NCI-H2196 (cell line): ENCODE results near the gene DPP10.
"Not testable (repeated sequence)": the region's sequence is repeated elsewhere in the genome, so short reads cannot be mapped to it uniquely, and the experiment has no call there.

Experiments
- DNase-seq: peaks from one replicate; lab custom pipeline; 2025; ENCODE audit not compliant: unreplicated experiment; lab: John Stamatoyannopoulos, UW

Gene DPP10

GRCh38 chr2:114507744-114508143 is 65.3 kb downstream of the DPP10 start:
- no peak for DNase-seq

GRCh38 chr2:114515882-114516281 is 73.4 kb downstream of the DPP10 start:
- no peak for DNase-seq

- no peak for DNase-seq
These were observed 75.1 kb downstream of the DPP10 start for GRCh38 chr2:114517580-114517979.

GRCh38 chr2:114518738-114519137 is 76.3 kb downstream of the DPP10 start:
- no peak for DNase-seq

- DNase-seq, result not testable (repeated sequence)
These were observed 80.2 kb downstream of the DPP10 start for GRCh38 chr2:114522612-114523011.

GRCh38 chr2:114525955-114526354 is 83.5 kb downstream of the DPP10 start:
- no peak for DNase-seq

- DNase-seq, result no peak
These were observed 84.4 kb downstream of the DPP10 start for GRCh38 chr2:114526841-114527240.

GRCh38 chr2:114527330-114527983 is 85.0 kb downstream of the DPP10 start:
- DNase-seq, result no peak

GRCh38 chr2:114534116-114535084 is 92.0 kb downstream of the DPP10 start:
- DNase-seq, result no peak

- no peak for DNase-seq
These were observed 95.3 kb downstream of the DPP10 start for GRCh38 chr2:114537777-114538176.

- DNase-seq, result no peak
These were observed 100.3 kb downstream of the DPP10 start for GRCh38 chr2:114542695-114543094.

- DNase-seq, result peak; percentile 6
These were observed 100.9 kb downstream of the DPP10 start for GRCh38 chr2:114543236-114543766.

GRCh38 chr2:114545052-114545451 is 102.6 kb downstream of the DPP10 start:
- no peak for DNase-seq

- no peak for DNase-seq
These were observed 104.1 kb downstream of the DPP10 start for GRCh38 chr2:114546531-114546930.

GRCh38 chr2:114548151-114548550 is 105.7 kb downstream of the DPP10 start:
- no peak for DNase-seq

GRCh38 chr2:114550364-114550763 is 107.9 kb downstream of the DPP10 start:
- DNase-seq, result no peak

- DNase-seq, result peak; percentile 41
These were observed 108.7 kb downstream of the DPP10 start for GRCh38 chr2:114550895-114551793.

GRCh38 chr2:114553027-114553426 is 110.6 kb downstream of the DPP10 start:
- no peak for DNase-seq

- DNase-seq, result no peak
These were observed 126.7 kb downstream of the DPP10 start for GRCh38 chr2:114569166-114569565.

GRCh38 chr2:114577657-114578056 is 135.2 kb downstream of the DPP10 start:
- DNase-seq, result no peak

- no peak for DNase-seq
These were observed 137.1 kb downstream of the DPP10 start for GRCh38 chr2:114579542-114579941.
